HG03039 (cell line): ENCODE measurements around the gene ACTR6.
A peak's percentile ranks its signal among the peaks of the same experiment; 100 is the strongest.

ENCODE experiments used
- ATAC-seq: cut with Tn5 transposase; IDR thresholded peaks from one replicate; pipeline ENCODE4 v1.9.1; 2021; ENCODE audit warnings: mild to moderate bottlenecking, moderate library complexity; ENCODE audit not compliant: unreplicated experiment

The ACTR6 gene

DNA sequence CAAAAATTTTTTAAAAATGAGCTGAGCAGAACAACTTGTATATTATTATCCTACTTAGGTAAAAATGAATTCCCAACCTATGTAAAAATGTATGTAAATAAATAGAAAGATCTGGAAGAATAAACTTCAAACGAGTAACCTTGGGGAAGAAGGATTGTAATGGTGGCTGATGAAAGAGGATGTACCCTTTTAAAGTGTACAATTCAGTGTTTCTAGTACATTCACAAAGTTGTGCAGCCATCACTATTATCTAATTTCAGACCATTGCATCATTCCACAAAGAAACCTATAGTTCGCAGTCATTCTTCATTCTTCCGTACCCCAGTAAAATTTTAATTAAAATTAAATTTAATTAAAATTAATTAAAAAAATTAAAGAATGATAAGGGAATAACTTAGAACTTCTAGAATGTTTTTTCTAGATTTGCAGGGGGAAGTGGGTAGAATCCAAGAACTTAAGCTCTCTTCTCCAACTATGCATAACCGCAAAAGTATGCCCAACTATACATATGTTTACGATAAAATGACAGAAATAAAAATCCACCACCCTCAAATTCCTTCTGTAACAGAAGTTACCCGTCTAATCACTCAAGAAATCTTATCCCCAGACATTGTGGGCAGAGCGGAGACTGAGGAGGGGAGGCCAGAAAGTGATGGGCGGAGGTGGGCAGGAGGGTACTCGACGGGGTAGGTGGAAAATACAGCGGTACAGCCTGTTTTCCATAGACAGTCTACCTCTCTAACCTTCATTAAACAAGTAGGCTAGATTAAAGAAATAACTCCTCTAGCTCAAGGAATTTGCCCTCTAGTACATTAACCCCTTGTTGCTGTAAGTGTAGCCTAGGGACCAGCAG, 65.3 kb downstream of the ACTR6 start:
- no peak for ATAC-seq

DNA sequence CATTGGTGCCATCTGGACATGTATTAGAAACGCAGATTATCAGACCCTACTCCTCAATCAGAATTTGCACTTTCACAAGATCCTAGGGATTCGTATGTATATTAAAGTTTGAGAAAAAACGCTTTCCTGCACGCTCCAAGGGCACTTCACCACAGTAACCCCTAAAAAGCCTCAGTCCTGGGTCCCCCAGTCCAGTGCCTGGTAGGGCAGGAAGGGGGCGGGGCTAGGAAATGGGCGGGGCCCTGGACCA, 65.9 kb downstream of the ACTR6 start:
- ATAC-seq = peak; percentile 76

GRCh38 chr12:100266835-100267602, 66.4 kb downstream of the ACTR6 start, which contains the start of the genes DEPDC4 and SCYL2:
DEPDC4 (minus strand) TSS chr12:100267079; CDS start chr12:100267076, 3 bp downstream.
SCYL2 (plus strand) TSS chr12:100267177; CDS start chr12:100282971, 15,794 bp downstream.
- peak; percentile 90 for ATAC-seq

- peak; percentile 5 for ATAC-seq
Observed at GRCh38 chr12:100267603-100268281, 67.1 kb downstream of the ACTR6 start.

GRCh38 chr12:100268835-100269564, 68.4 kb downstream of the ACTR6 start:
- no peak for ATAC-seq

- no peak for ATAC-seq
Observed at GRCh38 chr12:100273782-100274181, 73.2 kb downstream of the ACTR6 start.
